NK-92 (cell line): ENCODE results near the gene ADAMTS4.
A peak's percentile ranks its signal among the peaks of the same experiment; 100 is the strongest.
"Not testable (repeated sequence)": the region's sequence is repeated elsewhere in the genome, so short reads cannot be mapped to it uniquely, and the experiment has no call there.

Source experiments
- DNase-seq: peaks from one replicate; lab custom pipeline; 2025; ENCODE audit not compliant: unreplicated experiment; lab: John Stamatoyannopoulos, UW

ADAMTS4 gene

GRCh38 chr1:161198897-161199431 is at the start of gene ADAMTS4:
ADAMTS4 (minus strand) TSS chr1:161199054; CDS start chr1:161198627, 427 bp downstream.
- no peak for DNase-seq

GRCh38 chr1:161244888-161245287 is 46.0 kb upstream of the ADAMTS4 start:
- DNase-seq, result no peak

GRCh38 chr1:161242313-161242712 is 43.5 kb upstream of the ADAMTS4 start:
- DNase-seq, result no peak

GRCh38 chr1:161241682-161242081 is 42.8 kb upstream of the ADAMTS4 start:
- no peak for DNase-seq

GRCh38 chr1:161238039-161238473 is 39.2 kb upstream of the ADAMTS4 start, which contains the start of gene NR1I3:
NR1I3 (minus strand) TSS chr1:161238203; CDS start chr1:161236565, 1,638 bp downstream.
- no peak for DNase-seq

- no peak for DNase-seq
Measured at GRCh38 chr1:161235957-161236775, 37.3 kb upstream of the ADAMTS4 start.

- DNase-seq, result no peak
Measured at GRCh38 chr1:161233102-161233501, 34.2 kb upstream of the ADAMTS4 start.

GRCh38 chr1:161230762-161231161 is 31.9 kb upstream of the ADAMTS4 start:
- no peak for DNase-seq

- DNase-seq, result no peak
Measured at GRCh38 chr1:161229896-161230295, 31.0 kb upstream of the ADAMTS4 start.

- no peak for DNase-seq
Measured at GRCh38 chr1:161228032-161228431, 29.2 kb upstream of the ADAMTS4 start.

GRCh38 chr1:161227196-161227871 is 28.5 kb upstream of the ADAMTS4 start:
- peak; percentile 69 for DNase-seq

- DNase-seq, result no peak
Measured at GRCh38 chr1:161226759-161227158, 27.9 kb upstream of the ADAMTS4 start.

- DNase-seq, result no peak
Measured at GRCh38 chr1:161226320-161226711, 27.5 kb upstream of the ADAMTS4 start.

GRCh38 chr1:161225534-161226319 is 26.9 kb upstream of the ADAMTS4 start, which contains the start of gene TOMM40L:
TOMM40L (plus strand) TSS chr1:161226060; CDS start chr1:161226490, 430 bp downstream.
- peak; percentile 37 for DNase-seq

GRCh38 chr1:161225178-161225533 is 26.3 kb upstream of the ADAMTS4 start:
- no peak for DNase-seq

GRCh38 chr1:161224695-161225087 is 25.8 kb upstream of the ADAMTS4 start:
- not testable (repeated sequence) for DNase-seq

GRCh38 chr1:161223805-161224694 is 25.2 kb upstream of the ADAMTS4 start:
- no peak for DNase-seq

- DNase-seq, result no peak
Measured at GRCh38 chr1:161222175-161223019, 23.5 kb upstream of the ADAMTS4 start.

- no peak for DNase-seq
Measured at GRCh38 chr1:161220002-161220401, 21.1 kb upstream of the ADAMTS4 start.
